ENCODE data around the gene TAB2. TPM values are rescaled to one million over a fixed set of nuclear protein-coding genes. Genes with fewer than 3 reads are reported as not detected.

The TAB2 gene
- total and polyA plus RNA-seq, 2 experiments from 2014 or later: 19.8 to 59.2 TPM

GRCh38 chr6:149268146-149268545, 49.4 kb upstream of the TAB2 start:
- Mint-ChIP-seq H3K4me3 (no peak overlapping the region), H3K9me3 (no peaks in the 10 kb centered on the region), H3K4me1 (peaks cover 4% of the 10 kb centered on the region), H3K27ac (no peak overlapping the region), H3K36me3 (ENCODE audit: low read depth) (no peaks in the 10 kb centered on the region; the same call in 2 of the 3 replicates), H3K27me3 (ENCODE audit: insufficient read depth, low read depth, poor library complexity) (peaks cover 6% of the 10 kb centered on the region)
- no peaks in the 10 kb centered on the region for H3K79me2 ChIP-seq (replicated peaks; ENCODE audit: insufficient read depth)
- ATAC-seq (no peak), DNase-seq (ENCODE audit: low spot score) (no peak)
- no peaks in the 10 kb centered on the region for H3F3A ChIP-seq (replicated peaks; ENCODE audit: low read depth)
- no peaks in the 10 kb centered on the region for H4K20me1 ChIP-seq (replicated peaks; ENCODE audit: insufficient read depth)
- H3K4me1 ChIP-seq (ENCODE audit: insufficient read depth): no peaks in the 10 kb centered on the region
- no peaks in the 10 kb centered on the region for H3K36me3 ChIP-seq (ENCODE audit: insufficient read depth)
- H3K9me2 ChIP-seq (ENCODE audit: insufficient read depth): peaks cover 3% of the 10 kb centered on the region; the same call in 1 of the 2 replicates
- H3K4me2 ChIP-seq: no peak overlapping the region
- TF ChIP-seq NANOG (IDR thresholded peaks at IDR 0.05; ENCODE audit: borderline replicate concordance) (no peak), JUNB (IDR thresholded peaks at IDR 0.05; ENCODE audit: unreplicated experiment) (no peak), EZH2phosphoT487 (IDR thresholded peaks at IDR 0.05; ENCODE audit: unreplicated experiment) (no peak), STAT1 (IDR thresholded peaks at IDR 0.05; ENCODE audit: unreplicated experiment) (no peak), ZNF331 (CRISPR knock-in tag; IDR thresholded peaks at IDR 0.05; ENCODE audit: low read depth) (no peak), CREB1 (CRISPR knock-in tag; IDR thresholded peaks at IDR 0.05; ENCODE audit: low read depth) (no peak)
- H3K27me3 ChIP-seq (ENCODE audit: insufficient read depth): no peaks in the 10 kb centered on the region
- no peak overlapping the region for H3K4me3 ChIP-seq
- H3K27ac ChIP-seq (ENCODE audit: low read depth): no peak overlapping the region
- H2AFZ ChIP-seq: no peak overlapping the region

GRCh38 chr6:149268768-149269167, 48.7 kb upstream of the TAB2 start:
- Mint-ChIP-seq H3K27ac (no peak overlapping the region), H3K27me3 (ENCODE audit: insufficient read depth, low read depth, poor library complexity) (peaks cover 8% of the 10 kb centered on the region), H3K4me1 (peaks cover 4% of the 10 kb centered on the region), H3K9me3 (no peaks in the 10 kb centered on the region), H3K36me3 (ENCODE audit: low read depth) (no peaks in the 10 kb centered on the region; the same call in 1 of the 3 replicates), H3K4me3 (no peak overlapping the region)
- Histone ChIP-seq H3K36me3 (ENCODE audit: insufficient read depth) (no peaks in the 10 kb centered on the region), H3K27ac (ENCODE audit: low read depth) (no peak overlapping the region), H3K9me2 (ENCODE audit: insufficient read depth) (no peaks in the 10 kb centered on the region; the same call in 1 of the 2 replicates), H3K4me1 (ENCODE audit: insufficient read depth) (no peaks in the 10 kb centered on the region), H3F3A (replicated peaks; ENCODE audit: low read depth) (no peaks in the 10 kb centered on the region), H3K27me3 (ENCODE audit: insufficient read depth) (no peaks in the 10 kb centered on the region), H3K4me3 (no peak overlapping the region), H3K4me2 (no peak overlapping the region), H2AFZ (no peak overlapping the region), H3K79me2 (replicated peaks; ENCODE audit: insufficient read depth) (no peaks in the 10 kb centered on the region), H4K20me1 (replicated peaks; ENCODE audit: insufficient read depth) (no peaks in the 10 kb centered on the region)
- no peak for ATAC-seq
- DNase-seq (ENCODE audit: low spot score): no peak
- TF ChIP-seq STAT1 (IDR thresholded peaks at IDR 0.05; ENCODE audit: unreplicated experiment) (no peak), EZH2phosphoT487 (IDR thresholded peaks at IDR 0.05; ENCODE audit: unreplicated experiment) (no peak), EZH2 (IDR thresholded peaks at IDR 0.05; ENCODE audit: low read depth, unreplicated experiment) (no peak), CREB1 (CRISPR knock-in tag; IDR thresholded peaks at IDR 0.05; ENCODE audit: low read depth) (no peak), CTCF (conservative IDR thresholded peaks at IDR 0.05; ENCODE audit: low read depth in 2 of 2) (no peak), ZNF462 (CRISPR knock-in tag; IDR thresholded peaks at IDR 0.05) (no peak), ZNF114 (CRISPR knock-in tag; IDR thresholded peaks at IDR 0.05) (no peak), JUNB (IDR thresholded peaks at IDR 0.05; ENCODE audit: unreplicated experiment) (no peak), POLR2AphosphoS5 (IDR thresholded peaks at IDR 0.05; ENCODE audit: low read depth) (no peak), ZNF331 (CRISPR knock-in tag; IDR thresholded peaks at IDR 0.05; ENCODE audit: low read depth) (no peak), NANOG (IDR thresholded peaks at IDR 0.05; ENCODE audit: borderline replicate concordance) (no peak)
